ENCODE results near the gene F10.

DNA sequence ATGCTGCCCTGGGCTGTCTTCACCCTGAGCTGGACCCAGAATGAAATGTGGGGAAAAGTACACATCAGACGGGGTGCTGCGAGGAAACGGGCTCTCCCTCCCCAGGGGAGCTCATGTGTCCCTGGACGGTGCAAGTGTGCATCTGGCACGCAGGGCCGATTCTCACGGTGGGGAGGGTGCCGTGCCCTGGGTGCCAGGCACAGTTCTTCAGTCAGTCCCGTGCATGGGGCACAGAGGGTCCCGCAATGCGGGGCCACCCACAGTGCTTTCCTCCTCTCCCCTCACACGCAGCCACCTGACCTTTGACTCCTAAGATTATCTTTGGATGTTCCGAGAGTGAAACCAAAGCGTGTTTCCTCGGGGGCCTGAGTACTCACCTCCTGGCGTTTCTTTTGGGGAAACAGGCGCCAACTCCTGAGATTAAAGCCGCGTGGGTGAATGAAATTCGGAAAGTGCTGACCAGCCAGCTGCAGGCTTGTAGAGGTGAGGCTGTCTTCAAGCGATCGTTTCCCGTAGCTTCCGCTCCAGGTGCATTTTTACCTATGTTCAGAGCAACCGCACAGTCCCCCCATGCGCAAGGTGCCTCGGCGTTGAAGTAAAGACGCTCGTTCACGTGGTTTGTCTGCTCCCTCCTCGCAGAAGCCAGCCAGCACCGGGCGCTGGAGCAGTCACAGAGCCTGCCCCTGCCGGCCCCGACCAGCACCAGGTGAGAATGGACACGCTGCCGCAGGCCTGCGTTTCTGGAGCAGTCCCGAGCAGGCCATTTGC lies 34.5 kb upstream of the F10 start:
- no peak for TF ChIP-seq POLR2A (IDR thresholded peaks at IDR 0.05; ENCODE audit: low read depth, low read length)
- no peak for TF ChIP-seq POLR2AphosphoS5 (IDR thresholded peaks at IDR 0.05; ENCODE audit: low read depth, low read length)
- no peak for TF ChIP-seq TAF1 (IDR thresholded peaks at IDR 0.05; ENCODE audit: borderline replicate concordance, low read depth, low read length)
